ENCODE measurements around the gene COL28A1.

- TF ChIP-seq CTCF (IDR thresholded peaks at IDR 0.05; ENCODE audit: low read depth, low read length): no peak
- no peak for TF ChIP-seq MYC (IDR thresholded peaks at IDR 0.05; ENCODE audit: low read depth, low read length)
- TF ChIP-seq POLR2A (IDR thresholded peaks at IDR 0.05; ENCODE audit: extremely low read depth, insufficient read length): no peak
Observed at GRCh38 chr7:7449055-7449454, 86.6 kb downstream of the COL28A1 start.
